ENCODE results near the gene CXCL12.

DNA sequence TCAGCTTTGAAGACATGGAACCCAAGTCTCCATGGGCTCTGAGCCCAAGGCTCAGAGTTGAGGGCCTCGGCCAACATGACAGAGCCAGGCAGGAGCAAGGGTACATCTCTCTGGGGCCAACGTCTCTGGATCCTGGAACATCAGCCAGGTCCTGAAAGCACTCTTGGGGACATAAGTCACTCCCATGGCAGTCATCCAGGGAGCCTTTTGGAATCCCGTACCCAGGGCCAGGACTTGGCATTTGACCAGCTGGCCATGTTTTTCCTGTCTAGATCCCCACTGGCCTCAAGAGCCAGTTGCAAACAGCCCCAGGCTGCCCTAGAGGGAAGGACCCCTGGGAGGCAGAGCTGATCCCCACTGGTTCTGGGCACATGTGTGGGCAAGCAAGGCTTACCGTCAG lies 4.3 kb upstream of the CXCL12 start:
- no peak for TF ChIP-seq EZH2 (IDR thresholded peaks at IDR 0.05)
- TF ChIP-seq, protein P1, sequence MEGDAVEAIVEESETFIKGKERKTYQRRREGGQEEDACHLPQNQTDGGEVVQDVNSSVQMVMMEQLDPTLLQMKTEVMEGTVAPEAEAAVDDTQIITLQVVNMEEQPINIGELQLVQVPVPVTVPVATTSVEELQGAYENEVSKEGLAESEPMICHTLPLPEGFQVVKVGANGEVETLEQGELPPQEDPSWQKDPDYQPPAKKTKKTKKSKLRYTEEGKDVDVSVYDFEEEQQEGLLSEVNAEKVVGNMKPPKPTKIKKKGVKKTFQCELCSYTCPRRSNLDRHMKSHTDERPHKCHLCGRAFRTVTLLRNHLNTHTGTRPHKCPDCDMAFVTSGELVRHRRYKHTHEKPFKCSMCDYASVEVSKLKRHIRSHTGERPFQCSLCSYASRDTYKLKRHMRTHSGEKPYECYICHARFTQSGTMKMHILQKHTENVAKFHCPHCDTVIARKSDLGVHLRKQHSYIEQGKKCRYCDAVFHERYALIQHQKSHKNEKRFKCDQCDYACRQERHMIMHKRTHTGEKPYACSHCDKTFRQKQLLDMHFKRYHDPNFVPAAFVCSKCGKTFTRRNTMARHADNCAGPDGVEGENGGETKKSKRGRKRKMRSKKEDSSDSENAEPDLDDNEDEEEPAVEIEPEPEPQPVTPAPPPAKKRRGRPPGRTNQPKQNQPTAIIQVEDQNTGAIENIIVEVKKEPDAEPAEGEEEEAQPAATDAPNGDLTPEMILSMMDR (IDR thresholded peaks at IDR 0.05 in 2 of 3, conservative IDR thresholded peaks at IDR 0.05 in 1 of 3; ENCODE audit: borderline replicate concordance in 1 of 3, insufficient read depth in 1 of 3, low read depth in 2 of 3, low read length in 2 of 3), result no peak
- TF ChIP-seq POLR2AphosphoS5 (IDR thresholded peaks at IDR 0.05; ENCODE audit: low read depth, low read length), result no peak
- no peak for TF ChIP-seq ELF1 (IDR thresholded peaks at IDR 0.05; ENCODE audit: borderline replicate concordance, low read depth)
